ENCODE results near the gene CDH4.

DNA sequence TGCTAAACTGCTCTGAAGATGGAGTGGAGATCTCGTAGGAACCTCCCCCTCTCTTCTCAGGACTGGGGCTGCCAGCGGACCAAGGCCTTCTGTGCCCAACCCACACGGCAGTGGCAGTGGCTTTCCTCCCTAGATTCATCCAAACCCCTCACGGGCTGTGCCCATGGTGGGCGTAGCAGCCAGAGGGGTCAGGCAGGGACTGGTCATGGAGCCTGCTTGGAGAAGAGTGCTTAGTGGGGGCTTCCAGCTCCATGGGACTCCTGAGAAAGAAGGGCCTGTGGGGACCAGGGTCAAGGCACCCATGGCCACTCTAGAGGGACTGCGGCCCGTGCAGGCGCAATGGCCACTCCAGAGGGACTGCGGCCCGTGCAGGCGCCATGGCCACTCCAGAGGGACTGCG, 727.0 kb downstream of the CDH4 start:
- TF ChIP-seq, protein P1, sequence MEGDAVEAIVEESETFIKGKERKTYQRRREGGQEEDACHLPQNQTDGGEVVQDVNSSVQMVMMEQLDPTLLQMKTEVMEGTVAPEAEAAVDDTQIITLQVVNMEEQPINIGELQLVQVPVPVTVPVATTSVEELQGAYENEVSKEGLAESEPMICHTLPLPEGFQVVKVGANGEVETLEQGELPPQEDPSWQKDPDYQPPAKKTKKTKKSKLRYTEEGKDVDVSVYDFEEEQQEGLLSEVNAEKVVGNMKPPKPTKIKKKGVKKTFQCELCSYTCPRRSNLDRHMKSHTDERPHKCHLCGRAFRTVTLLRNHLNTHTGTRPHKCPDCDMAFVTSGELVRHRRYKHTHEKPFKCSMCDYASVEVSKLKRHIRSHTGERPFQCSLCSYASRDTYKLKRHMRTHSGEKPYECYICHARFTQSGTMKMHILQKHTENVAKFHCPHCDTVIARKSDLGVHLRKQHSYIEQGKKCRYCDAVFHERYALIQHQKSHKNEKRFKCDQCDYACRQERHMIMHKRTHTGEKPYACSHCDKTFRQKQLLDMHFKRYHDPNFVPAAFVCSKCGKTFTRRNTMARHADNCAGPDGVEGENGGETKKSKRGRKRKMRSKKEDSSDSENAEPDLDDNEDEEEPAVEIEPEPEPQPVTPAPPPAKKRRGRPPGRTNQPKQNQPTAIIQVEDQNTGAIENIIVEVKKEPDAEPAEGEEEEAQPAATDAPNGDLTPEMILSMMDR (IDR thresholded peaks at IDR 0.05) = no peak
- TF ChIP-seq EZH2 (IDR thresholded peaks at IDR 0.05; ENCODE audit: borderline replicate concordance, insufficient read depth, low read depth, low read length, poor library complexity, severe bottlenecking) = no peak

Data from B cell (primary cell).